ENCODE data around the gene POM121.
"Not testable (repeated sequence)": the region's sequence is repeated elsewhere in the genome, so short reads cannot be mapped to it uniquely, and the experiment has no call there.

- TF ChIP-seq EZH2 (IDR thresholded peaks at IDR 0.05; ENCODE audit: borderline replicate concordance) = not testable (repeated sequence)
- TF ChIP-seq, protein P1, sequence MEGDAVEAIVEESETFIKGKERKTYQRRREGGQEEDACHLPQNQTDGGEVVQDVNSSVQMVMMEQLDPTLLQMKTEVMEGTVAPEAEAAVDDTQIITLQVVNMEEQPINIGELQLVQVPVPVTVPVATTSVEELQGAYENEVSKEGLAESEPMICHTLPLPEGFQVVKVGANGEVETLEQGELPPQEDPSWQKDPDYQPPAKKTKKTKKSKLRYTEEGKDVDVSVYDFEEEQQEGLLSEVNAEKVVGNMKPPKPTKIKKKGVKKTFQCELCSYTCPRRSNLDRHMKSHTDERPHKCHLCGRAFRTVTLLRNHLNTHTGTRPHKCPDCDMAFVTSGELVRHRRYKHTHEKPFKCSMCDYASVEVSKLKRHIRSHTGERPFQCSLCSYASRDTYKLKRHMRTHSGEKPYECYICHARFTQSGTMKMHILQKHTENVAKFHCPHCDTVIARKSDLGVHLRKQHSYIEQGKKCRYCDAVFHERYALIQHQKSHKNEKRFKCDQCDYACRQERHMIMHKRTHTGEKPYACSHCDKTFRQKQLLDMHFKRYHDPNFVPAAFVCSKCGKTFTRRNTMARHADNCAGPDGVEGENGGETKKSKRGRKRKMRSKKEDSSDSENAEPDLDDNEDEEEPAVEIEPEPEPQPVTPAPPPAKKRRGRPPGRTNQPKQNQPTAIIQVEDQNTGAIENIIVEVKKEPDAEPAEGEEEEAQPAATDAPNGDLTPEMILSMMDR (IDR thresholded peaks at IDR 0.05; ENCODE audit: poor library complexity) = not testable (repeated sequence)
These were observed 20.0 kb downstream of the POM121 start for GRCh38 chr7:72944937-72945336.
